ENCODE data around the gene CEBPE.

The CEBPE gene

DNA sequence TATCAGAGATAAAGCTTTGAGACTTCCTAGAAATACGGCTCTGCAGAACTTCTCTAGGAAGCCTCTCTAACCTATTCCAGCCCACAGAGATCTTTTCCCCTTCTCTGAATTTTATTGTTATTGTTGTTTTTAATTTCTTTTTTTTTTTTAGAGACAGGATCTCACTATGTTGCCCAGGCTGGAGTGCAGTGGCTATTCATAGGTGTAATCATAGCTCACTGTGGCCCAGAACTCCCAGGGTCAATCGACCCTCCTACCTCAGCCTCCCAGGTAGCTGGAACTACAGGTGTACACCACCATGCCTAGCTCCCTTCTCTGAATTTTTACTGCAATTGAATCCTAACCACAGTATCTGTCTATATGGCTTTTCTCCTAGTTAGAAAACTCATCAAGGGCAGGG is 44.8 kb upstream of the CEBPE start:
- peaks cover 35% of the 10 kb centered on the region for H3K27me3 ChIP-seq (ENCODE audit: insufficient read depth, low read depth, severe bottlenecking)
- H3K27ac ChIP-seq: no peak overlapping the region
- TF ChIP-seq, protein P1, sequence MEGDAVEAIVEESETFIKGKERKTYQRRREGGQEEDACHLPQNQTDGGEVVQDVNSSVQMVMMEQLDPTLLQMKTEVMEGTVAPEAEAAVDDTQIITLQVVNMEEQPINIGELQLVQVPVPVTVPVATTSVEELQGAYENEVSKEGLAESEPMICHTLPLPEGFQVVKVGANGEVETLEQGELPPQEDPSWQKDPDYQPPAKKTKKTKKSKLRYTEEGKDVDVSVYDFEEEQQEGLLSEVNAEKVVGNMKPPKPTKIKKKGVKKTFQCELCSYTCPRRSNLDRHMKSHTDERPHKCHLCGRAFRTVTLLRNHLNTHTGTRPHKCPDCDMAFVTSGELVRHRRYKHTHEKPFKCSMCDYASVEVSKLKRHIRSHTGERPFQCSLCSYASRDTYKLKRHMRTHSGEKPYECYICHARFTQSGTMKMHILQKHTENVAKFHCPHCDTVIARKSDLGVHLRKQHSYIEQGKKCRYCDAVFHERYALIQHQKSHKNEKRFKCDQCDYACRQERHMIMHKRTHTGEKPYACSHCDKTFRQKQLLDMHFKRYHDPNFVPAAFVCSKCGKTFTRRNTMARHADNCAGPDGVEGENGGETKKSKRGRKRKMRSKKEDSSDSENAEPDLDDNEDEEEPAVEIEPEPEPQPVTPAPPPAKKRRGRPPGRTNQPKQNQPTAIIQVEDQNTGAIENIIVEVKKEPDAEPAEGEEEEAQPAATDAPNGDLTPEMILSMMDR (IDR thresholded peaks at IDR 0.05; ENCODE audit: low read depth, low read length): no peak
- no peak for DNase-seq
- H3K9me3 ChIP-seq (ENCODE audit: severe bottlenecking): no peaks in the 10 kb centered on the region
- H3K36me3 ChIP-seq: no peaks in the 10 kb centered on the region
- H3K4me3 ChIP-seq (ENCODE audit: low read depth, low read length): no peak overlapping the region

DNA sequence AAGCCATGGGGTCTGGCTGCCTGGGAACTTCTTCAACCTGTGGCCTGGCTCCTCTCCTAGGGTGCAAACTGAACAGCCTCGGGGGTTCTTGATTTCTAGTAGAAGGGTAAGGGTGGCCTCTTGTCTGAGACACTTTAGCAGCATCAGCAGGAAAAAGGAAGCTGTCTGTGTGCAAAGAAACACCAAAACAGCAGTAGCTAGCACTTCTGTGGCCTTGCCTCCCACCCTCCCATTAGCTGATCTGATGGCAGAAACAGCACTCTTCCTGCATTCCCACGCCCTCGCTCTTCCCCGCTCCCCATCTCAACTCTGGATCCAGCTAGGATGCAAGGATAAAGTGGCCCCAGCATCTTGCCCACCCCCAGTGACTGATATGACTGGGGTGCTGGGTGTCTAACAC is 43.7 kb upstream of the CEBPE start:
- no peak for DNase-seq
- Histone ChIP-seq H3K36me3 (no peaks in the 10 kb centered on the region), H3K27me3 (ENCODE audit: insufficient read depth, low read depth, severe bottlenecking) (peaks cover 25% of the 10 kb centered on the region), H3K27ac (no peak overlapping the region), H3K9me3 (ENCODE audit: severe bottlenecking) (no peaks in the 10 kb centered on the region), H3K4me3 (ENCODE audit: low read depth, low read length) (no peak overlapping the region)
- TF ChIP-seq, protein P1 (IDR thresholded peaks at IDR 0.05; ENCODE audit: low read depth, low read length): no peak

DNA sequence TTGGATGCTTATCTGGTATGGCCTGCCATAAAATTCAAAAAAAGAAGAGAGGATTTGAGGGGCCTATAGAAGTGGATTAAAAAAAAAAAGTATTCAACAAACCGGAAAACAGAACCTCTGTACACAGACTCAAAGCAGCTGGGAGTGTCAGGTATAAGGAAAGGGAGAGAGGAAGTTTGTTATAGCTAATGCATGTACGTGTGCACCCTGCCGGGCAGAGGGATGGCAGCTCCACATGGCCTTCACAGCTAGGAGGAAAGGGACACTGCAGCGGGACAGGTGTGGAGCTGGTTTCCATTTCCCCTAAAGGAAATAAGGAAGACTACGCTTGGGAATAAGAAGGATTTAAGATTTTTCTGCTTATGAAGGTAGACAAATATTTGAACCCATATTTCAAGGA is 43.0 kb upstream of the CEBPE start:
- DNase-seq: no peak
- no peak overlapping the region for H3K4me3 ChIP-seq (ENCODE audit: low read depth, low read length)
- no peak overlapping the region for H3K27ac ChIP-seq
- TF ChIP-seq, protein P1 (IDR thresholded peaks at IDR 0.05; ENCODE audit: low read depth, low read length): no peak
- no peaks in the 10 kb centered on the region for H3K36me3 ChIP-seq
- H3K27me3 ChIP-seq (ENCODE audit: insufficient read depth, low read depth, severe bottlenecking): peaks cover 21% of the 10 kb centered on the region
- no peaks in the 10 kb centered on the region for H3K9me3 ChIP-seq (ENCODE audit: severe bottlenecking)

DNA sequence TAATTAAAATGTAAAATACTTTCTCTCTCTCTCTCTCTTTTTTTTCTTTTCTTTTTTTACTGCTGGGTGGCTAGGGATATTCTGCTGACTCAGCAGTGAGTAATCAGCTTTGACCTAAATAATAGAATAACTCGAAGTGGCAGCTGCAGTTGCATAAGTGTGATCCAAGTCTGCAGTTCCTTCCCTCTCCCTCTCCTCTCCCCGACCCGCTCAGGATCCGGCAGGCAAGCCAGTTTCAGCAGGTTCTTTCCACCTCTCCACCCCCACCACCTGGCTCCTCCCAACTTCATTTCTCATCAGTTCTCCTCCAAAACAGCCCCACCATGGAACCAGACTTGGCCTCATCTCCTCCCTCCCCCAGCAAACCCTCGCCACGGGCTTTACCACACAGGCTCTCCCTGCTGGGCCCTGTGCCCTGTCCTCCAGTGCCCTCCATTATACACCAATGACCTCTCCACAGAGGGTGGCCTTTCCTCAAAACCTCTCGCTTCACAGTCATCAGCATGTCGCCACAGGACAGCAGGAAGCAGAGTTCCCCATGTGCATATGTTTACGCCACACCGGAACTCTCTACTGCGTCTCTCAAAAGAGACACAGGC is 42.0 kb upstream of the CEBPE start:
- TF ChIP-seq, protein P1 (IDR thresholded peaks at IDR 0.05; ENCODE audit: low read depth, low read length): no peak
- DNase-seq: no peak
- no peak overlapping the region for H3K4me3 ChIP-seq (ENCODE audit: low read depth, low read length)
- H3K36me3 ChIP-seq: no peaks in the 10 kb centered on the region
- no peaks in the 10 kb centered on the region for H3K9me3 ChIP-seq (ENCODE audit: severe bottlenecking)
- no peak overlapping the region for H3K27ac ChIP-seq
- peaks cover 14% of the 10 kb centered on the region for H3K27me3 ChIP-seq (ENCODE audit: insufficient read depth, low read depth, severe bottlenecking)

DNA sequence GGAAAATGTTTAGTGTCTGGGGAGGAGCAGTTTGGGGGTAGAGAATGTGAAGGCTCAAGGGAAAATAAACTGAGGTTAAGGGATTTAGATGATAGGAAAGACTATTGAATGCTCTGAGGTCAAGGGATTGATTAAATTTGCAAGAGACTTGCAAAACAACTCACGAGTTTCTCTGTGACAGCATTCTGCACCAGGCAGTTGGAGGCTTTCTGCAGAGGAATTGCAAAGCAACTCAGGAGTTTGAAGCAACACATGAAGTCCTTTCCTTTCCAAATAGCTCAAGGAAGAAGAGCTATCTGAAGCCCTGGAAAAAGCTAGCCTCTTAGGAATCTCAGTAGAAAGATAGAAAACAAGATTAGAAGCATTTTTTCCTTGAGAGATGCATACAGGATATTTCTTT is 40.5 kb upstream of the CEBPE start:
- Histone ChIP-seq H3K27me3 (ENCODE audit: insufficient read depth, low read depth, severe bottlenecking) (no peaks in the 10 kb centered on the region), H3K4me3 (ENCODE audit: low read depth, low read length) (no peak overlapping the region), H3K36me3 (no peaks in the 10 kb centered on the region), H3K27ac (no peak overlapping the region), H3K9me3 (ENCODE audit: severe bottlenecking) (no peaks in the 10 kb centered on the region)
- TF ChIP-seq, protein P1 (IDR thresholded peaks at IDR 0.05; ENCODE audit: low read depth, low read length): no peak
- DNase-seq: no peak

DNA sequence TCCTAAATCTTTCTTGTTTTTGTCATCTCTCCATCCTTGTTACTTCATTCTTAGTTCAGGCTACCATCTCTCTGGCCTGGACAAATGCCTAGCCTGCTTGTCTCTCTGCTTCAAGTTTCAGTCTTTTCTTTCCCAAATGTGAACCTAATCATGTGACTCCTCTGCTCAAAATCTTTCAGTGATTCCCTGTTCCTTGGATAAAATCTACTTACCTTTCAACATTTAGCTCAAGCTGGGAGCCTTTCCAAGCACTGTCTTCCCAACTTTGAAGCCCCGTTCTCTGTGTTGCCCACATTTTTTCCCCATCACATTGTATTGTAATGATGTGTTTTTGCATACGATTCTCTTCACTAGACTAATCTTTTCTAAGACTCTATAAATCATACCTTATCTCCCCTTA is 39.7 kb upstream of the CEBPE start:
- no peaks in the 10 kb centered on the region for H3K9me3 ChIP-seq (ENCODE audit: severe bottlenecking)
- H3K4me3 ChIP-seq (ENCODE audit: low read depth, low read length): no peak overlapping the region
- no peaks in the 10 kb centered on the region for H3K27me3 ChIP-seq (ENCODE audit: insufficient read depth, low read depth, severe bottlenecking)
- no peak overlapping the region for H3K27ac ChIP-seq
- TF ChIP-seq, protein P1 (IDR thresholded peaks at IDR 0.05; ENCODE audit: low read depth, low read length): no peak
- no peak for DNase-seq
- H3K36me3 ChIP-seq: no peaks in the 10 kb centered on the region

All from WERI-Rb-1 (cell line).